CD4-positive, alpha-beta T cell treated with Interleukin-10 for 1 hour (primary cell): ENCODE data around the gene LINC01488.

Source experiments
- DNase-seq: peaks from one replicate; pipeline ENCODE4 v3.0.0-alpha.2; 2020

LINC01488 gene

GRCh38 chr11:69534166-69534530, 52.7 kb downstream of the LINC01488 start:
- DNase-seq: no peak

DNA sequence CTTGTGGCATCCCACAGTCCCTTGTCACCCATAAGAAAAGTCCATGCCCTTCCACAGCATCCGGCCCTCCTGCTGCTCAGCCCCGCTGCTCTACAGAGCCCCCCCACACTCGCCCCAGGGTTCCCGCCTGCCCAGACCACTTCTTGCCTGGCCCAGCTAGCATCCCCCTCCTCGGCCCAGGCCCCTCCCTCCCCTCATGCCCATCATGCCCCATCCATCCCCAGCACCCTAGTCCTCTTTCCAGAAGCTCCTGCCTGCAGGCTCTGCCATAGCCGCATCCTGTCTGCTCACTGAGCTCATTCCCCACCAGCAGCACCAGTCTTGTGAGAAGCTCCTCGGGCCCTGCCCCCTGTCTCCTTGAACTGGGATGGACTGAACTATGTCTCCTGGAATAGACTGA, 54.4 kb downstream of the LINC01488 start:
- no peak for DNase-seq

DNA sequence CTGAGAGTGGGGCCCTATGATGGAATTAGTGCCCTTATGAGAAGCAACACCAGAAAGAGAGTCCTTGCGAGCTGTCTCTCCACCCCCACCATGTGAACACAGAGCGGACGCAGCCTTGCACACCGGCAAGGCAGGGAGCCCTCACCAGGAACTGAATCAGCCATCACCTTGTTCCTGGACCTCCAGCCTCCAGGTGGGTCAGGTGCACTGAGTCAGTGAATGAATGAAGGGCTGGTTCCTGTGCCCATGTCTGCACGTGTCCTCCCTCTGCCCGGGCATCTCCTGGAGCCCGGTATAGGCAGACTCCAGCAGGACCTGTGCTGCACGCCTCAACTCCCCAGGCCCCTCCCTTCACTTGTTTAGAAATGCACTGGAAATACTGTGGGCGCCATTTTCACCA, 54.9 kb downstream of the LINC01488 start:
- no peak for DNase-seq

DNA sequence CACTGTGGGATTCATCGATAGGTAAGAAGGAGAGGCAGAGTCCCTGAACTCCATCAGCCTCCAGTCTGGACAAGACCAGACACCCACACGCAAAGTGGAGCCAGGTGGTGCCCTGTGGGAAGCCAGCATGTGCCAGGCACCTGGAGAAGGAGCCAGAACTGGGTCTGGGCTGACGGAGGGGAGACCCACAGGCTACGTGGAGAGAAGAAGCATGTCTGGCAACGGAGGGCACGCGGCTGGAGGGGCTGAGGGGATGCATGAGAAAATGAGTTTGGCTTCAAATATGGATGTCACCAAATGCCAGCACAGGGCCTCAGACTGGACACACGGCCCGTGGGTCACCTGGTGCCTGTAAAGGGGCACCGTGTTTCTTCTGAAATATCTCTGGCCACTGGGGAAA, 55.7 kb downstream of the LINC01488 start:
- DNase-seq: no peak

- DNase-seq: no peak
These were observed 56.6 kb downstream of the LINC01488 start for GRCh38 chr11:69537855-69538640.

DNA sequence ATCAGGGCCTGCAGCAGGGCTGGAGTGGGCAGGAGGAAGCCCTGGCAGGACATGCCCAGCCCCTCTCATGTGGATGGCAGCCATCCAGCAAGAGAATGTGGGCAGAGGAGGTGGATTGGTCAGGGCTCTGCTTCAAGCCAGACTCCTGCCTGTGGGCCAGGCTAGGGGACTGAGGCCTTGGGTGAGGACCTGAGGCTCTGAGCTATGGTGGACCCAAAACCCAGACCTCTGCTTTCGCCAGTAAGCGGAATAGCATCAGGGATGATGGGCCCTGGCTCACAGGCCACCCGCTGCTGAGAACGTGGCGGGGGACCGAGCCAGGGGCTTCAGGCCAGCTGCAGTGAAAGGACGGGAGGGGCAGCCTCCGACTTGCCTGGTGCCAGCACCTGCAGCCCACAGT, 57.4 kb downstream of the LINC01488 start:
- no peak for DNase-seq

DNA sequence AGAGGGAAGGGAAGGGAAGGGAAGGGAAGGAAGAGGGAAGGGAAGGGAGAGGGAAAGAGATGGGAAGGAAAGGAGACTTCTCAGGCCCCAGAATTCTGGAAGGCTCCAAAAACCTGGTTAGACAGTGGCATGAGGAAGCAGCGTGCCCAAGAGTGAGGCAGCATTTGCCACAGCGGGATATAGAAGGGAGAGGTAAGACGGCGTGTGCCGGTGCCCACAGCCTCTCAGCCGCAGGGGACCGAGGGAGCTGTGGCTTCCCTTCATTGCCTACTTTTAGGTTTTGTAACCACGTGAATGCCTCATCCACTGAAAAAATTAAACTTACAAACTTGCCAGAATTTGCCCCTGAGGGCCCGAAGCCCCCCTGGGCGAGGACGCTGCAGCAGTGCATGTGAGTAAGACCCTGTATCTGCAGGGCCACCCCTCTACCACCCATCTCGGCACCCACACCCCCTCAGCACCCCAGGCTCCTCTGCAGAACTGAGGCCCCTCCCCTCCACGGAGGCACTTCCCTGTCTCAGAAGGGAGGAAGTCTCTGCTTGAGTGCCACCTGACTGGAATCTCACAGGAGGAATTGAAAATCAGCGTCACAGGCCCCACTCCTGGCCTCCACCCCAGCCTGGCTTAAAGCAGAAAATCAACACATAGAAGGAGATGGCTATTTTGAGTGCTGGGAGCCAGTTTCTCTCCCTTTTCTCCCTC, 58.1 kb downstream of the LINC01488 start:
- peak; percentile 9 for DNase-seq

GRCh38 chr11:69540118-69541000, 58.9 kb downstream of the LINC01488 start:
- no peak for DNase-seq

- DNase-seq: no peak
These were observed 59.5 kb downstream of the LINC01488 start for GRCh38 chr11:69541001-69541285.

- DNase-seq: no peak
These were observed 60.2 kb downstream of the LINC01488 start for GRCh38 chr11:69541501-69542313.

DNA sequence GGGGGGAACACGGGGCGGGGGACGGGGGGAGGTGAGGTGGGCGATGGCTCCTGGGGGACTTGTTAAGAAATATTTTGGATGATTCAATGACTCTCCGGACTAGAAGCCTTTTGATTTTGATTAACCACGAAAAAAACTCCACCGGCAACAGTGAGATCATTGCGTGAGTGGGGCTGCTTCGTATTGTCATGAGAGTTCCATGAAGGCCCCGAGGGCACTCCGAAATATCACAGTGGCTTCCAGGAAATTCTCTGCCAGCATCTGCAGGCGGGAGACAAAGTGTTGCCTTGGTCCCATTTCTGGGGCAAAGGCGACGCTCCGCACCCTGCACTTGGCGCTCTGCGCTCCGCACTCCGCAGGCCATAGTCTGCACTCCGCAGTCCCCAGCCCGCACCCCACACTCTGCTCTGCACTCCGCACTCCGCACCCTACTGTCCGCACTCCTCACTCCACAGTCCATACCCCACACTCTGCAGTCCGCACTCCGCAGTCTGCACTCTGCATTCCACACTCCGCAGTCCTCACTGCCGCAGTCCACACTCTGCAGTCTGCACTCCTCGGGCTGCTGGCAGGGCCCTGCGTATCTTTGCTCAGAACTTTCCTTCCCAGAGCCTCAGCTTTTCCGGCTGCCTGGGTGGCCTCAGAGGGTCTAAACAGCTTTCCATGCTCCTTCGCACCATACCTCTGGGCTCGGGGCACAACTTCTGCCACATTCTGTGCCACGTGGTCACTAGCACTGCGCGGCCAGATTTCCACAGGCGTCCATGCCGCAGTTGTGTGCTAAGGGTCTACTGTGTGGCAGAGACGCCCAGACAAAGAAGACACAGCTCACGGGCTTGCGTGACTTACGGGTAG, 61.1 kb downstream of the LINC01488 start:
- DNase-seq: no peak
